DMS 273 treated with DMSO at 0.1 percent for 48 hours (cell line): ENCODE data around the gene PCDH15.

Source experiments
- DNase-seq: peaks from one replicate; lab custom pipeline; 2025; lab: John Stamatoyannopoulos, UW

The PCDH15 gene

GRCh38 chr10:53846809-53847208 is 954.2 kb downstream of the PCDH15 start:
- DNase-seq = no peak

- DNase-seq = no peak
Measured at GRCh38 chr10:53843736-53844362, 957.2 kb downstream of the PCDH15 start.

- DNase-seq = no peak
Measured at GRCh38 chr10:53841483-53842145, 959.4 kb downstream of the PCDH15 start.

- no peak for DNase-seq
Measured at GRCh38 chr10:53840653-53841052, 960.4 kb downstream of the PCDH15 start.

GRCh38 chr10:53839440-53840039 is 961.5 kb downstream of the PCDH15 start:
- DNase-seq = no peak

GRCh38 chr10:53836638-53837037 is 964.4 kb downstream of the PCDH15 start:
- DNase-seq = no peak

- no peak for DNase-seq
Measured at GRCh38 chr10:53833908-53834307, 967.1 kb downstream of the PCDH15 start.

GRCh38 chr10:53827261-53827660 is 973.8 kb downstream of the PCDH15 start:
- no peak for DNase-seq

- DNase-seq = no peak
Measured at GRCh38 chr10:53808677-53809372, 992.2 kb downstream of the PCDH15 start.

GRCh38 chr10:53786236-53786900 is 1014.7 kb downstream of the PCDH15 start:
- DNase-seq = no peak

- DNase-seq = no peak
Measured at GRCh38 chr10:53771701-53772100, 1029.3 kb downstream of the PCDH15 start.

- DNase-seq = no peak
Measured at GRCh38 chr10:53770903-53771302, 1030.1 kb downstream of the PCDH15 start.

- no peak for DNase-seq
Measured at GRCh38 chr10:53765311-53765710, 1035.7 kb downstream of the PCDH15 start.

- DNase-seq = no peak
Measured at GRCh38 chr10:53754596-53755250, 1046.3 kb downstream of the PCDH15 start.
